ENCODE results near the gene TTC9B. TPM values are rescaled to one million over a fixed set of nuclear protein-coding genes. Genes with fewer than 3 reads are reported as not detected.

The TTC9B gene
- not detected for total RNA-seq

DNA sequence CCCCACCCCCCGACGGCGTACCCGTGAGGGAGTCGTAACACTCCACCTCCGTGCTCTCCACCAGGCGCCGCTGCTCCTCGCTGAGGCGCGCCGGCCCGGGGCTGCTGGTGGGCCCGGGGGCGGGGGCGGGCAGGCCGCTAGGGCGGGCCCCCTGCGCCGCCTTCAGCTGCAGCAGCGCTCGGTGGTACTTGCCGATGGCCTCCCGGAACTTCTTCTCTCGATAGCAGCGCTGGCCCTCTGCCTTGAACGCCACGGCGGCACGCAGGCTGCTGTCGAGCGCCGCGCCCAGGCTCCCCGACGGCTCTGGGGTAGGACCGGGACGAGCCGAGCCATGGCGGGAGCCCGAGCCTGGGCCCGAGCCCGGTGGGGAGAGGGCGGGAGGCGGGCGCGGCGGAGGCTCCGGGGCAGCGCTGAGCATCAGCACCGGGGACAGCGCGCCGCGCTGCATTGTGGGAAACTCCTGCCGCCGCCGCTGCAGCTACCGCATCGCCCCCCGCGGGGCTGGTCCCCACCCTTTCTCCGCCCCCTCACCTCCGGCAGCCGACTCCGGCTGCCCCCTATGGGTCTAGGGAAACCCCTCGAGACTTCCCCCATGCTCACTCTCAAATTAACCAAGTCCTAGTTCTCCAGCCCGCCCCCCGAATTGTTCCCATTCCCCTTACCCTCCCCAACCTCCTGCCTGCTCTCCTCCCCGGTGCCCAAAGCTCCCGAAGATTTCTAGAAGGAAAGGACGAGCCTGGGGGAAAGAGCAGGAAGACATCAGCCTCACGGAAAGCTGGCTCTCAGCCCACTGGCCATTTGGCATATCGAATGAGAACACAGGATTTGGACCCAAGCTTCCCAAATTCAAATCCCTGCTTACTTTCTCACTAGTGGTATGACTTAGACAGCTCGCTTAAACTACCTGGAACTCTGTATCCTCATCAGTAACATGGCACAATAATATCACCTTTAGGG, at the start of gene TTC9B:
Gene TTC9B, minus strand, starts transcription at position 451 of the 957 bp plus-strand sequence. Its CDS starts 3 bp downstream, at position 448.
- Histone ChIP-seq H3K4me3 (peak within 1 kb of the TSS; percentile 24), H3K27me3 (peaks cover 43% of the 10 kb centered on the region), H3K27ac (no peak within 1 kb of the TSS), H3K9me3 (no peaks in the 10 kb centered on the region), H3K36me3 (peaks cover 1% of the 10 kb centered on the region), H3K4me1 (peaks cover 31% of the 10 kb centered on the region)
- 9% methylated on average over 14 of the region's 75 CpGs for WGBS
- TF ChIP-seq, protein P1, sequence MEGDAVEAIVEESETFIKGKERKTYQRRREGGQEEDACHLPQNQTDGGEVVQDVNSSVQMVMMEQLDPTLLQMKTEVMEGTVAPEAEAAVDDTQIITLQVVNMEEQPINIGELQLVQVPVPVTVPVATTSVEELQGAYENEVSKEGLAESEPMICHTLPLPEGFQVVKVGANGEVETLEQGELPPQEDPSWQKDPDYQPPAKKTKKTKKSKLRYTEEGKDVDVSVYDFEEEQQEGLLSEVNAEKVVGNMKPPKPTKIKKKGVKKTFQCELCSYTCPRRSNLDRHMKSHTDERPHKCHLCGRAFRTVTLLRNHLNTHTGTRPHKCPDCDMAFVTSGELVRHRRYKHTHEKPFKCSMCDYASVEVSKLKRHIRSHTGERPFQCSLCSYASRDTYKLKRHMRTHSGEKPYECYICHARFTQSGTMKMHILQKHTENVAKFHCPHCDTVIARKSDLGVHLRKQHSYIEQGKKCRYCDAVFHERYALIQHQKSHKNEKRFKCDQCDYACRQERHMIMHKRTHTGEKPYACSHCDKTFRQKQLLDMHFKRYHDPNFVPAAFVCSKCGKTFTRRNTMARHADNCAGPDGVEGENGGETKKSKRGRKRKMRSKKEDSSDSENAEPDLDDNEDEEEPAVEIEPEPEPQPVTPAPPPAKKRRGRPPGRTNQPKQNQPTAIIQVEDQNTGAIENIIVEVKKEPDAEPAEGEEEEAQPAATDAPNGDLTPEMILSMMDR (IDR thresholded peaks at IDR 0.05), result no peak
- TF ChIP-seq POLR2AphosphoS5 (IDR thresholded peaks at IDR 0.05) (no peak), POLR2A (IDR thresholded peaks at IDR 0.05) (no peak), EP300 (IDR thresholded peaks at IDR 0.05) (no peak)
- DNase-seq (ENCODE audit: low spot score in 2 of 2), result no peak

DNA sequence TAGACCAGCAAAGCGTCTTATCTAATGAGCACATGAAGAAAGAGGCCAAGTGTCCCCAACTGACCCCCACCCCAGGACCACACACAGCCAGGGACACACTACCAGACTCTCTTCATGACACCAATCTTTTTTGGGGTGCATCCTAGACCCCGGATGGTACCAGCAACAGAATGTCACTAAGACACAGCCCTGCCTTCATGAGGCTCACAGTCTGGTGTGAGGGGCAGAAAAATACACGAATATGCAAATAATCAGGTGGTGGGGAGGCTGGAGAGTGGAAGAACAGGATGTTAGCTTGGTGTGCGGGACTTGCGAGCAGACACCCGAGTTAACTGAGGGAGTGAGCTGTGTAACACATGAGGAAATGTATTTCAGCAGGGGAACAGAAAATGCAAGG, 49.4 kb upstream of the TTC9B start:
- H3K4me3 ChIP-seq, result no peak overlapping the region
- WGBS, result 87% methylated on average over 6 of the region's 6 CpGs
- H3K36me3 ChIP-seq, result peaks cover 32% of the 10 kb centered on the region
- H3K9me3 ChIP-seq, result no peaks in the 10 kb centered on the region
- TF ChIP-seq, protein P1 (IDR thresholded peaks at IDR 0.05), result no peak
- no peak for TF ChIP-seq POLR2A (IDR thresholded peaks at IDR 0.05)
- TF ChIP-seq EP300 (IDR thresholded peaks at IDR 0.05), result no peak
- no peak for TF ChIP-seq POLR2AphosphoS5 (IDR thresholded peaks at IDR 0.05)
- no peak overlapping the region for H3K27ac ChIP-seq
- DNase-seq (ENCODE audit: low spot score in 2 of 2), result no peak
- H3K27me3 ChIP-seq, result no peaks in the 10 kb centered on the region
- peaks cover 11% of the 10 kb centered on the region for H3K4me1 ChIP-seq

DNA sequence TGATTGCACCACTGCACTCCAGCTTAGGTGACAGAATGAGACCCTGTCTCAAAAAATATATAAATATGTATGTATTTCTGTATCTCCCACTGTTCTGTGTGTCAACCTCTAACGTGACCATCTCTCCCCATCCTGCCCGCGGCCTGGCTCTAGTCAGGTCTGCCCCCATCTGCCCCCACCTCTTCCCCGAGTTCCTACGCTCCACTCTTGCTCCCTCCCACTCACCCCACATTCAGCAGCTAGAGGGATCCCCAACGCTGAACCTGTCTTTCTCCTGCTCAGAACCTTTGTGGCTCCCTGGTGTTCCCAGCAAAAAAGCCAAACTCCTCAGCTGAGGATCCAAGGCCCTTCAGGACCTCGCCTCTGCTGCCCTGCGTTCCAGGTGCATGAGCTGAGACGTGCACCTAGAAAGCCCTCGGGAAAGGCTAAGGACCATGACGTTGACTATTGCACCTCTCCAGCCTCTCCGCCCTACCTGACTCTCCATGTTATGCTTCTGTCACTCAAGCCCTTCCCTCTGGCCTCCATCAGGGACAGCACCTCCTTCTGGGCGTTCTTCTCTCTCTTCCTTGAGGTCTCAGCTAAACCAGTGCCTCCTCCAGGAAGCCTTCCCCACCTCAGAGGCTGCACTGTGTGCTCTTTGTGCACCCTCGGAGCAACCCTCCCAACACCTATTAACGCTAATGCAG, 48.9 kb upstream of the TTC9B start:
- Histone ChIP-seq H3K36me3 (peaks cover 37% of the 10 kb centered on the region), H3K27me3 (no peaks in the 10 kb centered on the region), H3K9me3 (no peaks in the 10 kb centered on the region), H3K27ac (no peak overlapping the region), H3K4me1 (peaks cover 11% of the 10 kb centered on the region), H3K4me3 (no peak overlapping the region)
- 86% methylated on average over 15 of the region's 15 CpGs for WGBS
- no peak for DNase-seq (ENCODE audit: low spot score in 2 of 2)
- TF ChIP-seq POLR2AphosphoS5 (IDR thresholded peaks at IDR 0.05), result no peak

DNA sequence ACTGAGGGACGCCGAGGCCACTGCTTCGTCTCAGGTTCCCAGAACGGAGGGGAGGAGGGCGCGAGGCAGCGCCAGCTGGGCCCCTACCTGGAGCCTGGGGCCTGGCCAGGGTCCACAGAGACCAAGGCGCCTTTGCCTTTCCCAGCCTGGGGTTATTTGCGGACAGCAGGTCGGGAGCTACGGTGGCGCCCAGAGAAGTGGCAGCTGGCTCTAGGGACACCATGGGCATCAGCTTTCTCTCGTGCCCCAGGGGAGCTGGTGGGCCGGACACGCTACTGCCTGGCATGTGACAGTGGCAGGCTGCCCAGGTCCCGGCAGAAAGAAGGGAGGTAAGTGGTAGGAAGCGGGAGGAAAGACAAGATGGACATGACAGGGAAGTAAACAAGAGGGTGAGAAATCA, 47.9 kb upstream of the TTC9B start:
- no peak for DNase-seq (ENCODE audit: low spot score in 2 of 2)
- TF ChIP-seq, protein P1 (IDR thresholded peaks at IDR 0.05), result no peak
- TF ChIP-seq EP300 (IDR thresholded peaks at IDR 0.05), result no peak
- no peak for TF ChIP-seq POLR2AphosphoS5 (IDR thresholded peaks at IDR 0.05)
- TF ChIP-seq POLR2A (IDR thresholded peaks at IDR 0.05), result no peak
- H3K4me3 ChIP-seq, result no peak overlapping the region

DNA sequence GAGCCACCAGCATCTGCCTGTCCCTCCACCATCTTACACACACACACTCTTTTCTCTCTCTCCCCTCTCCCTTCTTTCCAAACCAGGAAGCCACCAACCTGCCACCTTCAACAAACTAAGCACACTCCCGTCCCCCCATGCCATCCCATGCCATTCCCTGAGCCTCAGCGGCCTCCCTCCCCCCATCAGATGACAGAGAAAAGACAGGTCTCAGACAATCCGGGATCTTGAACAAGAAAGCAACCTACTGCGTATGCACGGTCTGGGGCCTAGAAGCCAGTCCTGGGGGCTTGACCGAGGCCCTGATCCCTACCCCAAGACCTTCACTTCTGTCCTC, 47.5 kb upstream of the TTC9B start:
- Histone ChIP-seq H3K36me3 (peaks cover 38% of the 10 kb centered on the region), H3K4me1 (peaks cover 11% of the 10 kb centered on the region), H3K27me3 (no peaks in the 10 kb centered on the region), H3K9me3 (no peaks in the 10 kb centered on the region), H3K27ac (no peak overlapping the region), H3K4me3 (no peak overlapping the region)
- TF ChIP-seq, protein P1 (IDR thresholded peaks at IDR 0.05), result no peak
- TF ChIP-seq EP300 (IDR thresholded peaks at IDR 0.05) (no peak), POLR2AphosphoS5 (IDR thresholded peaks at IDR 0.05) (no peak)
- 82% methylated on average over 6 of the region's 6 CpGs for WGBS
- no peak for DNase-seq (ENCODE audit: low spot score in 2 of 2)

More for the DNA sequence above, 47.9 kb upstream of the TTC9B start:
- peaks cover 38% of the 10 kb centered on the region for H3K36me3 ChIP-seq
- WGBS, result 55% methylated on average over 12 of the region's 17 CpGs
- peaks cover 11% of the 10 kb centered on the region for H3K4me1 ChIP-seq
- no peaks in the 10 kb centered on the region for H3K9me3 ChIP-seq
- H3K27ac ChIP-seq, result no peak overlapping the region
- no peaks in the 10 kb centered on the region for H3K27me3 ChIP-seq
